ENCODE results near the gene GPX6.
"Not testable (repeated sequence)": the region's sequence is repeated elsewhere in the genome, so short reads cannot be mapped to it uniquely, and the experiment has no call there.

The GPX6 gene

DNA sequence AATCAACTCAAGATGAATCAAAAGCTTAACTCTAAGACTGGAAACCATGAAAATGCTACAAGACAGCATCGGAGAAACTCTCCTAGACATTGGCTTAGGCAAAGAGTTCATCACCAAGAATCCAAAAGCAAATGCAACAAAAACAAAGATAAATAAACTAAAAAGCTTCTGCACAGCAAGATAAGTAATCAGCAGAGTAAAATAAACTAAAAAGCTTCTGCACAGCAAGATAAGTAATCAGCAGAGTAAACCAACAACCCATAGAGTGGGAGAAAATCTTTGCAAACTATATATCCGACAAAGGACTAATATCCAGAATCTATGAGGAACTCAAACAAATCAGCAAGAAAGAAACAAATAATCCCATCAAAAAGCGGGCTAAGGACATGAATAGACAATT lies 31.4 kb upstream of the GPX6 start:
- not testable (repeated sequence) for H2BK12ac ChIP-seq (ENCODE audit: low read length); H3K27me3 ChIP-seq (ENCODE audit: control insufficient read depth in 3 of 3, insufficient read depth in 3 of 3, low read depth in 1 of 3, low read length in 3 of 3); H2BK15ac ChIP-seq (ENCODE audit: low read length); H3K23ac ChIP-seq (ENCODE audit: low read depth, low read length, poor library complexity); H3K9me3 ChIP-seq (replicated peaks in 1 of 2; ENCODE audit: control insufficient read depth in 2 of 2, insufficient read depth in 1 of 2, low read depth in 1 of 2, low read length in 2 of 2); H3K18ac ChIP-seq (ENCODE audit: low read length); H3K27ac ChIP-seq (replicated peaks; ENCODE audit: low read length); H4K91ac ChIP-seq (ENCODE audit: low read depth, low read length, poor library complexity); H3K9ac ChIP-seq (ENCODE audit: low read depth, low read length, poor library complexity); H2BK120ac ChIP-seq (ENCODE audit: low read depth, low read length); DNase-seq (ENCODE audit: low spot score); H2AK5ac ChIP-seq (ENCODE audit: low read depth, low read length); H3K4me2 ChIP-seq (ENCODE audit: insufficient read depth, low read length, poor library complexity, severe bottlenecking); H4K8ac ChIP-seq (ENCODE audit: low read depth, low read length); H2AFZ ChIP-seq (ENCODE audit: low read length); H3K4ac ChIP-seq (ENCODE audit: low read length); H3K4me1 ChIP-seq (ENCODE audit: control insufficient read depth in 2 of 2, insufficient read depth in 1 of 2, low read depth in 1 of 2, low read length in 2 of 2); H2BK5ac ChIP-seq (ENCODE audit: low read length); H3K14ac ChIP-seq (ENCODE audit: low read length); H3K4me3 ChIP-seq (ENCODE audit: low read length in 2 of 2); H3K36me3 ChIP-seq (replicated peaks in 1 of 2; ENCODE audit: control insufficient read depth in 2 of 2, insufficient read depth in 2 of 2, low read length in 2 of 2); H3K79me1 ChIP-seq (ENCODE audit: low read depth, low read length)
- no CpG with 5 or more reads among the region's 3 CpGs for WGBS, 2 donors (ENCODE audit: extremely low coverage in 2 of 2, insufficient read length in 2 of 2, insufficient replicate concordance in 1 of 2)

DNA sequence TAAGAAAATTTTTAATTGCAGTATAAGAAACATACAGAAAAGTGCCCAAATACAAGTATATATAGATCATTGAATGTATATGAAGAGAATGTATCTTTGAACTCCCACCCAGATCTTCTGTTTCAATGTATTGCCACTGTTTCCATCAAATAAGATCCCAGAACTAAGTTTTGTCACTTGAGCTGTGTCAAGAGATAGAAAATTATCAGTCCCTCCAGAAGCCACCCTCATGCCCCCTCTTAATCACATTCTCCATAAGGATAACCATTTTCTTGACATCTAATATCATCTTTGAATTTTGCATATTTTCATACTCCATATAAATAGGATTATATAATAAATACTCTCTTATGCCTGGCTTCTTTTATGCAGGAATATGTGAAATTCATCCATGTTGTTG lies 30.4 kb upstream of the GPX6 start:
- Histone ChIP-seq H3K4me1 (ENCODE audit: control insufficient read depth in 2 of 2, insufficient read depth in 1 of 2, low read depth in 1 of 2, low read length in 2 of 2) (peaks cover 1 to 3% of the 10 kb centered on the region in 2 donors), H4K91ac (ENCODE audit: low read depth, low read length, poor library complexity) (no peak overlapping the region), H3K36me3 (replicated peaks in 1 of 2; ENCODE audit: control insufficient read depth in 2 of 2, insufficient read depth in 2 of 2, low read length in 2 of 2) (no peaks in the 10 kb centered on the region), H3K4ac (ENCODE audit: low read length) (no peak overlapping the region), H2BK15ac (ENCODE audit: low read length) (no peak overlapping the region), H3K18ac (ENCODE audit: low read length) (no peak overlapping the region), H3K14ac (ENCODE audit: low read length) (no peak overlapping the region), H4K8ac (ENCODE audit: low read depth, low read length) (no peak overlapping the region), H2BK12ac (ENCODE audit: low read length) (no peak overlapping the region), H3K9me3 (replicated peaks in 1 of 2; ENCODE audit: control insufficient read depth in 2 of 2, insufficient read depth in 1 of 2, low read depth in 1 of 2, low read length in 2 of 2) (no peaks in the 10 kb centered on the region), H3K4me3 (ENCODE audit: low read length in 2 of 2) (no peak overlapping the region), H3K23ac (ENCODE audit: low read depth, low read length, poor library complexity) (no peak overlapping the region), H3K9ac (ENCODE audit: low read depth, low read length, poor library complexity) (no peak overlapping the region), H3K79me1 (ENCODE audit: low read depth, low read length) (no peaks in the 10 kb centered on the region), H3K27ac (replicated peaks; ENCODE audit: low read length) (no peak overlapping the region), H2AFZ (ENCODE audit: low read length) (no peak overlapping the region), H2BK120ac (ENCODE audit: low read depth, low read length) (no peak overlapping the region), H3K4me2 (ENCODE audit: insufficient read depth, low read length, poor library complexity, severe bottlenecking) (no peak overlapping the region), H3K27me3 (ENCODE audit: control insufficient read depth in 3 of 3, insufficient read depth in 3 of 3, low read depth in 1 of 3, low read length in 3 of 3) (peaks cover 0 to 7% (median 0%) of the 10 kb centered on the region in 3 experiments), H2AK5ac (ENCODE audit: low read depth, low read length) (no peak overlapping the region), H2BK5ac (ENCODE audit: low read length) (no peak overlapping the region)
- no peak for DNase-seq (ENCODE audit: low spot score)

DNA sequence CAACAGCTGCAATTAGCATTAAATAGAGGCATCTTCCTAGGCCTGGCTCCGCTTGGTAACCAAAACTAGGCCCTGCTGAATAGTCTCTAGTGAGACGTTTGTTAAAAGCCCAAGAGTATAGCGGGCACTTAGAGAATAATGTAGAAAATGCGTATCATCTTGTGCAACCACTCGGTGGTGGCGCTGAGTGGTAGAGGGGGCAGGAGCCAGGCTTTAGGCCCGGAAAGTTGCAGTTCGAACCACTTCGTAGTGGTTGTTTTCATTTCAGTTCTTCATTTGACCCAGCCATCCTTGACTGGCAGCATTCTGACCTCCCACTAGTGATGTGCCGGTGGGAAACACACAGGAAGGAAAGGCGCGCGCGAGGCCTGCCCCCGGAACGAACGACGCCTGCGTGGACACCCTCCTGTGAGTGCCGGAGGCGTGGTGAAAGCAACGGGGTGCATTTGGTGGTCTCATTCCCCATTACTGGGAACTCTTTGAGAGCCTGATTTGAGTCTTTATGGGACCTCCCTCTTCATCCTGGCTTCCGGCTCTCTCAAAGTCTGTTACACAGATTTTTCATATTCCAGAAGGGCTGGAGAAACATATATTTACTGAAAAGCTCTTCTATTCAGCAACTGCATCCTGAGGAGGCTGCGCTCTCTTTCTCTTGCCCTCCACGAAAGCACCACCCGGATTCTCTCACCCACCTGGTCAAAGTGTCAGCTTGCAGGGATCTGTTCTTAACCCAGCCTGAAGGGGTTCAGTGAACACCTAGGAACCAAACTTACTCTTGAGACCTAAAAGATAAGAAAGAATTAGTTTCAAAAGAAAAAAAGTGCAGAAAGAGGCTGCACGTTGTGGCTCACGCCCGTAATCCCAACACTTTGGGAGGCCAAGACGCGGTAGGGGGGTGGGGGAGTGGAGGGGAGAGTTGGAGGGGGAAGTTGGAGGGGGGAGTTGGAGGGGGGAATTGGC lies 28.3 kb upstream of the GPX6 start:
- H3K9me3 ChIP-seq (replicated peaks in 1 of 2; ENCODE audit: control insufficient read depth in 2 of 2, insufficient read depth in 1 of 2, low read depth in 1 of 2, low read length in 2 of 2), result no peaks in the 10 kb centered on the region
- no peak overlapping the region for H3K9ac ChIP-seq (ENCODE audit: low read depth, low read length, poor library complexity)
- H3K79me1 ChIP-seq (ENCODE audit: low read depth, low read length), result no peaks in the 10 kb centered on the region
- peak overlapping the region; percentile 39 to 74 for H3K4me3 ChIP-seq (ENCODE audit: low read length in 2 of 2)
- peak; percentile 43 for DNase-seq (ENCODE audit: low spot score)
- no peak overlapping the region for H2AK5ac ChIP-seq (ENCODE audit: low read depth, low read length)
- peak overlapping the region; percentile 58 for H3K18ac ChIP-seq (ENCODE audit: low read length)
- peak overlapping the region; percentile 56 for H2BK5ac ChIP-seq (ENCODE audit: low read length)
- no peak overlapping the region for H3K14ac ChIP-seq (ENCODE audit: low read length)
- peak overlapping the region; percentile 60 for H3K4me2 ChIP-seq (ENCODE audit: insufficient read depth, low read length, poor library complexity, severe bottlenecking)
- no peaks in the 10 kb centered on the region for H3K36me3 ChIP-seq (replicated peaks in 1 of 2; ENCODE audit: control insufficient read depth in 2 of 2, insufficient read depth in 2 of 2, low read length in 2 of 2)
- H2BK15ac ChIP-seq (ENCODE audit: low read length), result no peak overlapping the region
- peak overlapping the region; percentile 79 for H2AFZ ChIP-seq (ENCODE audit: low read length)
- no peak overlapping the region for H4K91ac ChIP-seq (ENCODE audit: low read depth, low read length, poor library complexity)
- H3K23ac ChIP-seq (ENCODE audit: low read depth, low read length, poor library complexity), result no peak overlapping the region
- WGBS, 2 donors (ENCODE audit: extremely low coverage in 2 of 2, insufficient read length in 2 of 2, insufficient replicate concordance in 1 of 2), result no CpG with 5 or more reads among the region's 31 CpGs
- no peak overlapping the region for H2BK12ac ChIP-seq (ENCODE audit: low read length)
- H3K4me1 ChIP-seq (ENCODE audit: control insufficient read depth in 2 of 2, insufficient read depth in 1 of 2, low read depth in 1 of 2, low read length in 2 of 2), result peaks cover 1 to 3% of the 10 kb centered on the region in 2 donors
- peaks cover 0 to under 1% (median 0%) of the 10 kb centered on the region in 3 experiments for H3K27me3 ChIP-seq (ENCODE audit: control insufficient read depth in 3 of 3, insufficient read depth in 3 of 3, low read depth in 1 of 3, low read length in 3 of 3)
- H4K8ac ChIP-seq (ENCODE audit: low read depth, low read length), result no peak overlapping the region
- H2BK120ac ChIP-seq (ENCODE audit: low read depth, low read length), result no peak overlapping the region
- H3K27ac ChIP-seq (replicated peaks; ENCODE audit: low read length), result peak overlapping the region; percentile 98
- H3K4ac ChIP-seq (ENCODE audit: low read length), result no peak overlapping the region

DNA sequence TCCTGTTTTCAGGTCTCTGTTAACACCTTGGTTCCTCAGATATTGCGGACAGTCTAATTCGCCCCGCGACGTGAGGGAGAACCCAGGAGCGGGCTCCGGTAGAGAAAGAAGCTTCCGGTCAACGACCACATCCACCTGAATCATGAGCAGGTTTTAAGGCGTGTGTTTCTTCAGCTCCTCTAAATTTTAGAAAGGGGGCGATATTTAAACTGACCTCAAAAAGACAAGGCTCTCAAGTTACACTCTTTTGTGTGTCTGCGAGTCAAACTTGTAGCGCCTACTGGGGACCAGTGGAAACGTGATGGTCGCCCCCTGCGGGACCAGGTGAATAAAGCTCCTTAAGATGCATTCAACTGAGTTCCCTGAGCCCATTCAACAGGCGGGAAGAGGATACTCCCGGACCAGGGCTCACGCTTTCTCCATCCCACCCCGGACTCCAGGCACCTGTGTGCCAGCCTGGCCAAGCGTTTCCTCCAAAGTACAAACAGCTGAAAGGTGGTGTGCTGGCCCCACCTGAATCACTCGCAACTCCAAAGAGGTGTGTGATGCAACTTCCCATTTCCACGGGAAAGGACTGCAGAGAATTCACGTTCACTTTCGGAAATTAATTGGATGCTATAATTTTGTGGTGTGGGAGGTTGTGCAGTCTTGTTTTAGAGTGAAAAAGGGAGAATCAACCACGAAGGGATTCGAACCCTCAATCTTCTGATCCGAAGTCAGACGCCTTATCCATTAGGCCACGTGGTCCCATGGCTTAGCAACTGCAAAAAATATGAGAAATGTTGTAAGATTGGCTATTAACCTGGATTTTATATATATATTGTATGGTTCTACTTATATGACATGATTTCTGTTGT lies 27.1 kb upstream of the GPX6 start:
- no peaks in the 10 kb centered on the region for H3K27me3 ChIP-seq (ENCODE audit: control insufficient read depth in 3 of 3, insufficient read depth in 3 of 3, low read depth in 1 of 3, low read length in 3 of 3)
- H3K4me2 ChIP-seq (ENCODE audit: insufficient read depth, low read length, poor library complexity, severe bottlenecking), result peak overlapping the region; percentile 61
- no peak overlapping the region for H4K91ac ChIP-seq (ENCODE audit: low read depth, low read length, poor library complexity)
- H2AK5ac ChIP-seq (ENCODE audit: low read depth, low read length), result no peak overlapping the region
- H2BK120ac ChIP-seq (ENCODE audit: low read depth, low read length), result peak overlapping the region; percentile 16
- DNase-seq (ENCODE audit: low spot score), result peak; percentile 87
- H3K9me3 ChIP-seq (replicated peaks in 1 of 2; ENCODE audit: control insufficient read depth in 2 of 2, insufficient read depth in 1 of 2, low read depth in 1 of 2, low read length in 2 of 2), result no peaks in the 10 kb centered on the region
- no peak overlapping the region for H3K4ac ChIP-seq (ENCODE audit: low read length)
- peak overlapping the region; percentile 56 for H3K23ac ChIP-seq (ENCODE audit: low read depth, low read length, poor library complexity)
- H3K14ac ChIP-seq (ENCODE audit: low read length), result no peak overlapping the region
- H2AFZ ChIP-seq (ENCODE audit: low read length), result peak overlapping the region; percentile 74
- peaks cover 1 to 6% of the 10 kb centered on the region in 2 donors for H3K4me1 ChIP-seq (ENCODE audit: control insufficient read depth in 2 of 2, insufficient read depth in 1 of 2, low read depth in 1 of 2, low read length in 2 of 2)
- H3K4me3 ChIP-seq (ENCODE audit: low read length in 2 of 2), result peak overlapping the region; percentile 42 to 84
- no peak overlapping the region for H2BK12ac ChIP-seq (ENCODE audit: low read length)
- H2BK15ac ChIP-seq (ENCODE audit: low read length), result no peak overlapping the region
- H3K79me1 ChIP-seq (ENCODE audit: low read depth, low read length), result no peaks in the 10 kb centered on the region
- peak overlapping the region; percentile 88 for H3K18ac ChIP-seq (ENCODE audit: low read length)
- no peaks in the 10 kb centered on the region for H3K36me3 ChIP-seq (replicated peaks in 1 of 2; ENCODE audit: control insufficient read depth in 2 of 2, insufficient read depth in 2 of 2, low read length in 2 of 2)
- peak overlapping the region; percentile 78 for H3K9ac ChIP-seq (ENCODE audit: low read depth, low read length, poor library complexity)
- H3K27ac ChIP-seq (replicated peaks; ENCODE audit: low read length), result peak overlapping the region; percentile 89
- H4K8ac ChIP-seq (ENCODE audit: low read depth, low read length), result peak overlapping the region; percentile 78
- H2BK5ac ChIP-seq (ENCODE audit: low read length), result no peak overlapping the region
- no CpG with 5 or more reads among the region's 30 CpGs for WGBS, 2 donors (ENCODE audit: extremely low coverage in 2 of 2, insufficient read length in 2 of 2, insufficient replicate concordance in 1 of 2)

Data from neuronal stem cell (in vitro differentiated cells).